Measurements from ENCODE around the gene HM13.

- TF ChIP-seq, protein P1, sequence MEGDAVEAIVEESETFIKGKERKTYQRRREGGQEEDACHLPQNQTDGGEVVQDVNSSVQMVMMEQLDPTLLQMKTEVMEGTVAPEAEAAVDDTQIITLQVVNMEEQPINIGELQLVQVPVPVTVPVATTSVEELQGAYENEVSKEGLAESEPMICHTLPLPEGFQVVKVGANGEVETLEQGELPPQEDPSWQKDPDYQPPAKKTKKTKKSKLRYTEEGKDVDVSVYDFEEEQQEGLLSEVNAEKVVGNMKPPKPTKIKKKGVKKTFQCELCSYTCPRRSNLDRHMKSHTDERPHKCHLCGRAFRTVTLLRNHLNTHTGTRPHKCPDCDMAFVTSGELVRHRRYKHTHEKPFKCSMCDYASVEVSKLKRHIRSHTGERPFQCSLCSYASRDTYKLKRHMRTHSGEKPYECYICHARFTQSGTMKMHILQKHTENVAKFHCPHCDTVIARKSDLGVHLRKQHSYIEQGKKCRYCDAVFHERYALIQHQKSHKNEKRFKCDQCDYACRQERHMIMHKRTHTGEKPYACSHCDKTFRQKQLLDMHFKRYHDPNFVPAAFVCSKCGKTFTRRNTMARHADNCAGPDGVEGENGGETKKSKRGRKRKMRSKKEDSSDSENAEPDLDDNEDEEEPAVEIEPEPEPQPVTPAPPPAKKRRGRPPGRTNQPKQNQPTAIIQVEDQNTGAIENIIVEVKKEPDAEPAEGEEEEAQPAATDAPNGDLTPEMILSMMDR (optimal IDR thresholded peaks at IDR 0.05 in 1 of 3, IDR thresholded peaks at IDR 0.05 in 1 of 3, conservative IDR thresholded peaks at IDR 0.05 in 1 of 3; ENCODE audit: extremely low read depth in 1 of 3, insufficient read depth in 2 of 3, low read length in 3 of 3): no peak
- TF ChIP-seq EZH2 (IDR thresholded peaks at IDR 0.05; ENCODE audit: low read length): no peak
Observed at GRCh38 chr20:31505903-31506302, 8.3 kb upstream of the HM13 start.
